ENCODE measurements around the gene MYBPC3.

The MYBPC3 gene

DNA sequence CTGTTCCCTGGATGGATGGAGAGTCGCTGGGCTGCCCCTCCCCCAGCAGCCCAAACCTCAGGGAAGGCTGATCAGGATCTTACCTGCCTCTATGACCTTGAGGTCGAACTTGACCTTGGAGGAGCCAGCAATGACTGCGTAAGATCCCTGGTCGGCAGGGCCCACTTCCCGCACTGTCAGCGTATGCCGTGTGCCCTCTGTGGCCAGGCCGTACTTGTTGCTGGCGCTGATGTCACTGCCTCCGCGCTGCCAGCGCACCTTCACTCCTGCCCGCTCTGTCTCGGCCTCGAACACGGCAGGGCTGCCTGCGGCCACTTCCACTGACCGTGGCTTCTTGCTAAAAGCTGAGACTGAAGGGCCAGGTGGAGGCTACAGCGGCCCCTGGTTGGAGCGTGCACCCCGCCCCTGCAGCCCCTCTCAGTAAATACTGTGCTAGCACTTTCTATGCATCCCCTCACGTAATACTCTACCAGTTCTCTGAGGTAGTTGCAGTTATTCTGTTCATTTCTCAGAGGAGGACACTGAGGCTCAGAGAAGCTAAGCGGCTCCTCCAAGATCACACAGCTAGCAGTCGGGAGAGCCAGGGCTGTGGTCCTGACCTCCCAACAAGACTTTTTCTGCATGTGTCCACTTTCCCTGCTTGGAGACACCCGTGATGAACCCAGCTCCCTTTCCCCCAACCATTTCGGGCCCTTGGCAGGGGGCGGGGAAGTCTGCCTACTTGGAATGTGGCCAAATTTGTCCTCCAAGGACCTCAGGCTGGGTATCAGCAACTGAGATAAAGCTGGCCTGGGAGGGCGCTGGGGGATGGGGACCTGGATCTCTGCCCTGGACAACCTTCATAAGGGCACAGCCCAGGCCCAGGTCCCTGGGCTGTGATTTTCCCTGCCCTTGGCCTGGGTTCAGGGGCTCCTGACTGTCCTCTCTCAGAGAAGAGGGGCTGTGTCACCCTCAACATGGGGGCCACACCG, 1.1 kb downstream of the MYBPC3 start:
- Histone ChIP-seq H4K20me1 (ENCODE audit: insufficient read depth, low read length) (no peaks in the 10 kb centered on the region), H2AFZ (ENCODE audit: low read depth, low read length) (no peak overlapping the region), H3K4me1 (ENCODE audit: insufficient read depth, low read length) (no peaks in the 10 kb centered on the region), H3K4me3 (ENCODE audit: low read depth in 1 of 2, low read length in 2 of 2) (no peak overlapping the region), H3K36me3 (ENCODE audit: insufficient read depth, low read length) (no peaks in the 10 kb centered on the region), H3K9me3 (ENCODE audit: insufficient read depth, low read length, severe bottlenecking) (no peaks in the 10 kb centered on the region), H3K79me2 (ENCODE audit: insufficient read depth, low read length) (no peaks in the 10 kb centered on the region), H3K27me3 (ENCODE audit: insufficient read depth, low read length, poor library complexity) (no peaks in the 10 kb centered on the region), H3K4me2 (ENCODE audit: insufficient read depth, low read length) (no peak overlapping the region), H3K9ac (ENCODE audit: low read depth, low read length) (no peak overlapping the region), H3K27ac (ENCODE audit: low read length) (no peak overlapping the region)
- ATAC-seq (ENCODE audit: insufficient read depth, low read depth) (no peak), DNase-seq (no peak)
- TF ChIP-seq CTCF (IDR thresholded peaks at IDR 0.05; ENCODE audit: borderline replicate concordance, extremely low read depth, low read length, poor library complexity, severe bottlenecking) (no peak), EZH2 (IDR thresholded peaks at IDR 0.05; ENCODE audit: borderline replicate concordance, low read depth, low read length, severe bottlenecking) (no peak)

DNA sequence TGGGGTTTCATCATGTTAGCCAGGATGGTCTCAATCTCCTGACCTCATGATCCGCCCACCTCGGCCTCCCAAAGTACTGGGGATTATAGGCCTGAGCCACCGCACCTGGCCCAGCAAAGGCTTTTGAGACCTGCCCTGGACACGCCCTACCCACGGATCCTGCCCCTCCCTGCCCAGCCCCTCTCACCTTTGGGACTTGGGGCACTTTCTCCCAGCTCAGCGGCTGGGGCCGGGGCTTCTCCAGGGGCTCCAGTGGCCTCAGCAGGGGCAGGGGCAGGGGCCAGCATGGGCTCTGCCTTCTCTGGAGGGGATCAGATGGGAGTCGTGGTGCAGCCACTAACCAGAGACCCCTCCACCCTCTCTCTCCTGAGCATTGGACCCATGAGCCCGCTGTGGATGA, 2.2 kb downstream of the MYBPC3 start:
- TF ChIP-seq CTCF (IDR thresholded peaks at IDR 0.05; ENCODE audit: borderline replicate concordance, extremely low read depth, low read length, poor library complexity, severe bottlenecking) (no peak), EZH2 (IDR thresholded peaks at IDR 0.05; ENCODE audit: borderline replicate concordance, low read depth, low read length, severe bottlenecking) (no peak)
- Histone ChIP-seq H3K79me2 (ENCODE audit: insufficient read depth, low read length) (no peaks in the 10 kb centered on the region), H3K9ac (ENCODE audit: low read depth, low read length) (no peak overlapping the region), H2AFZ (ENCODE audit: low read depth, low read length) (no peak overlapping the region), H3K4me2 (ENCODE audit: insufficient read depth, low read length) (no peak overlapping the region), H3K27me3 (ENCODE audit: insufficient read depth, low read length, poor library complexity) (no peaks in the 10 kb centered on the region), H3K27ac (ENCODE audit: low read length) (no peak overlapping the region), H3K4me1 (ENCODE audit: insufficient read depth, low read length) (no peaks in the 10 kb centered on the region), H3K4me3 (ENCODE audit: low read depth in 1 of 2, low read length in 2 of 2) (no peak overlapping the region), H4K20me1 (ENCODE audit: insufficient read depth, low read length) (no peaks in the 10 kb centered on the region), H3K36me3 (ENCODE audit: insufficient read depth, low read length) (no peaks in the 10 kb centered on the region), H3K9me3 (ENCODE audit: insufficient read depth, low read length, severe bottlenecking) (no peaks in the 10 kb centered on the region)
- DNase-seq: no peak
- ATAC-seq (ENCODE audit: insufficient read depth, low read depth): no peak

GRCh38 chr11:47349521-47350095, 2.9 kb downstream of the MYBPC3 start:
- ATAC-seq (ENCODE audit: insufficient read depth, low read depth): no peak

More at GRCh38 chr11:47349521-47350095, 2.9 kb downstream of the MYBPC3 start:
- H3K4me3 ChIP-seq (ENCODE audit: low read depth in 1 of 2, low read length in 2 of 2): no peak overlapping the region
- no peaks in the 10 kb centered on the region for H3K36me3 ChIP-seq (ENCODE audit: insufficient read depth, low read length)
- no peak overlapping the region for H3K27ac ChIP-seq (ENCODE audit: low read length)
- H4K20me1 ChIP-seq (ENCODE audit: insufficient read depth, low read length): no peaks in the 10 kb centered on the region
- H3K4me2 ChIP-seq (ENCODE audit: insufficient read depth, low read length): no peak overlapping the region
- no peak for DNase-seq
- no peaks in the 10 kb centered on the region for H3K27me3 ChIP-seq (ENCODE audit: insufficient read depth, low read length, poor library complexity)
- no peaks in the 10 kb centered on the region for H3K79me2 ChIP-seq (ENCODE audit: insufficient read depth, low read length)
- H3K4me1 ChIP-seq (ENCODE audit: insufficient read depth, low read length): no peaks in the 10 kb centered on the region
- no peak overlapping the region for H2AFZ ChIP-seq (ENCODE audit: low read depth, low read length)
- no peaks in the 10 kb centered on the region for H3K9me3 ChIP-seq (ENCODE audit: insufficient read depth, low read length, severe bottlenecking)
- no peak overlapping the region for H3K9ac ChIP-seq (ENCODE audit: low read depth, low read length)
- no peak for TF ChIP-seq CTCF (IDR thresholded peaks at IDR 0.05; ENCODE audit: borderline replicate concordance, extremely low read depth, low read length, poor library complexity, severe bottlenecking)
- TF ChIP-seq EZH2 (IDR thresholded peaks at IDR 0.05; ENCODE audit: borderline replicate concordance, low read depth, low read length, severe bottlenecking): no peak

Measured in DND-41 (cell line).